Coronary artery (tissue), 2 donors: Measurements from ENCODE around the gene PTPRR.

Experiments used
- DNase-seq: peaks from one replicate; pipeline ENCODE4 v3.0.0-alpha.2; 2017; ENCODE audit warnings: low spot score
- H3K27ac ChIP-seq, 2 donors: fragments of 200-600 bp; sonication (generic); one replicate each; pipeline ENCODE4 v1.5.1; 2016 to 2019
- H3K4me3 ChIP-seq: fragments of 200-600 bp; sonication (generic); 2 replicates; pipeline ENCODE4 v1.5.1; 2016; ENCODE audit warnings: mild to moderate bottlenecking, moderate library complexity
- TF ChIP-seq, protein P1 (sequence below): fragments of 200-600 bp; sonication (generic); IDR thresholded peaks from one replicate; pipeline ENCODE4 v1.5.1; 2019; ENCODE audit warnings: antibody characterized with exemption

Gene PTPRR

GRCh38 chr12:70659077-70659606 lies 261.4 kb downstream of the PTPRR start:
- DNase-seq, result no peak
- TF ChIP-seq, protein P1, sequence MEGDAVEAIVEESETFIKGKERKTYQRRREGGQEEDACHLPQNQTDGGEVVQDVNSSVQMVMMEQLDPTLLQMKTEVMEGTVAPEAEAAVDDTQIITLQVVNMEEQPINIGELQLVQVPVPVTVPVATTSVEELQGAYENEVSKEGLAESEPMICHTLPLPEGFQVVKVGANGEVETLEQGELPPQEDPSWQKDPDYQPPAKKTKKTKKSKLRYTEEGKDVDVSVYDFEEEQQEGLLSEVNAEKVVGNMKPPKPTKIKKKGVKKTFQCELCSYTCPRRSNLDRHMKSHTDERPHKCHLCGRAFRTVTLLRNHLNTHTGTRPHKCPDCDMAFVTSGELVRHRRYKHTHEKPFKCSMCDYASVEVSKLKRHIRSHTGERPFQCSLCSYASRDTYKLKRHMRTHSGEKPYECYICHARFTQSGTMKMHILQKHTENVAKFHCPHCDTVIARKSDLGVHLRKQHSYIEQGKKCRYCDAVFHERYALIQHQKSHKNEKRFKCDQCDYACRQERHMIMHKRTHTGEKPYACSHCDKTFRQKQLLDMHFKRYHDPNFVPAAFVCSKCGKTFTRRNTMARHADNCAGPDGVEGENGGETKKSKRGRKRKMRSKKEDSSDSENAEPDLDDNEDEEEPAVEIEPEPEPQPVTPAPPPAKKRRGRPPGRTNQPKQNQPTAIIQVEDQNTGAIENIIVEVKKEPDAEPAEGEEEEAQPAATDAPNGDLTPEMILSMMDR, result no peak
- Histone ChIP-seq H3K4me3 (no peak overlapping the region), H3K27ac (no peak overlapping the region)

DNA sequence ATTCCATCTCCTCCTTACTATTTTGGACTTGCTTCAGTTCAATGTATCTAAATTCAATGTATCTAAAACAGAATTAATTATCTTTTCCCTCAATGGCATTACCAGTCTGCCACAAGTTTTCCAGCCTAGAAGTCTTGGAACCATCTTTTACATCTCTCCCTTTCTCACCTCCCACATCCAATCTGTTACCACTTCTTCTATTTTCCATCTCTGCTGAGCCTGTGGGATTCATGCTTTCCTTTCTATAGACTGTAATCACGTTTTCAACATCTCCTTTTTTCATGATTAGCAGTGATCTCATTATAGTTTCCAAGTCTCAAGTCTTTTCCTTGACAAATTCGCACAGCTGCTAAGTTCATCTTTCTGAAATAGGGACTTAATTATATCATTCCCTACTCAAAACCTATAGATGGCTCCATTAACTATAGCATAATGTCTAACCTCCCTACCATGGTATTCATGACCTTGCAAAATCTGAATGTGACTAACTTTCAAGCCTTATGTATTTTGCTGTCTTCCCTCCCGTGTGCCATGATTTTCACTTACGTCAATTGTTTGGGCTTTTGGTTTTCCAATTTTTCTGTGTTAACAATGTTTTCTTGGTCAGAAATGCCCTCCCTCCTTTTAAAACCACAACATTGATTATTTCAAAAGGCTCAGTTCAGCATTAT lies 262.8 kb downstream of the PTPRR start:
- no peak for DNase-seq
- TF ChIP-seq, protein P1, result no peak
- Histone ChIP-seq H3K27ac (no peak overlapping the region), H3K4me3 (no peak overlapping the region)

DNA sequence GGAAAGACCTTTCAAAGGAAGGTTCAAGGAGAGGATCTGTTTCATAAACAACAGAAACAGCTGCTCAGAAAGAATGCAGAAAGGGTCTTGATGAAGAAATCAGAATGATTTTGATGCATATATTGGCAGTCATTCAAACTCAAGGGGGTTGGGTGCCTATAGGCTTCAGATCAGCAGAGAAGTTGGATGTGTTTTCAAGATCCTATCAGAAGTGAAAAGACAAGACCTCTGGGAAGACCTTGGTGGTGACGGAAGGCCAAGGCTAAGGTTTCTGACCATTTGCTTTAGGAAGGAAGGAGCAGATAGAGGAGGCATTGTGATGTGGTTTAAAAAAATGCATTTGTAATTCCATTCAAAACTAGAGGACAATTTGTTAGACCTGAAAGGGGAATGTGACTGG lies 268.1 kb downstream of the PTPRR start:
- DNase-seq, result no peak
- H3K27ac ChIP-seq, result no peak overlapping the region
- TF ChIP-seq, protein P1, result no peak
- H3K4me3 ChIP-seq, result no peak overlapping the region

DNA sequence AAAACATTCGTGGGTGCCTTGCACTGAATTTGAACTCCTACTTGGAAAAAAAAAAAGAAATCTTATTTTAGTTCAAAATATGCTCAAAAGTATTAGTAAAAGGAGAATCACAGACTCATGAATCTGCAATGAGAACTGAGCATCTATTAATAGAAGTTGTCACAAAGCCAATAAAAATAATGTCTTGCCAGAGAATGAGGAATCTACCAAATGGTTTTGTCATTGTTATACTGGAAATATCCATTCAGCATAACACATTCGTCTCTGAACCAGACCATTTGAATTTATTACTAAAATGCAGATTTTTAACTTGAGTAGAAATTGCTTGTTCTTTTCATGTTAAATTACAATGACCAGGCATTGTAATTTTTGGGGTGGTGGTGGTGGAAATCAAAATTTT lies 271.7 kb downstream of the PTPRR start:
- Histone ChIP-seq H3K27ac (no peak overlapping the region), H3K4me3 (no peak overlapping the region)
- no peak for DNase-seq
- TF ChIP-seq, protein P1, result no peak

GRCh38 chr12:70648191-70648590 lies 272.3 kb downstream of the PTPRR start:
- H3K27ac ChIP-seq, result peak overlapping the region in 1 of 2 donors; percentile 17
- no peak for DNase-seq
- TF ChIP-seq, protein P1, result no peak
- no peak overlapping the region for H3K4me3 ChIP-seq

DNA sequence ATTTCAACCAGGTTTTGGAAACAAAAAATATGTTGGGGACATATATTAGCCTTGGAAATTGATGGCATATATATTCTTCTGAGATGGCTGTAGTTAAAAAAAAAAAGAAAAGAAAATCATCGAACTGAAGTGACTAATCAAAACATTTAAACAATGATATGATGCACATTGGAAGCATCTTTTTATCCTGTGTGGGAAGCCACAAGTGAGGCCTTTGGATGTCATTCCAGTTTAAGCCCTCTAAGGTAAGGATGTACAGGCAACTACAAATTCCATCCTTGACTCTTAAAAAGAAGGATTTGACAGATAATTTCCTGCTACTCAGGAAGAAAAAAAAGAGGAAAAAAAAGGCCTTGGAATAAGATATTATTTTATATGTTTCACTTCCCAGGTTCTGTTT lies 273.7 kb downstream of the PTPRR start:
- H3K27ac ChIP-seq, result no peak overlapping the region
- H3K4me3 ChIP-seq, result no peak overlapping the region
- no peak for DNase-seq
- TF ChIP-seq, protein P1, result no peak
